ENCODE data around the gene RBM33.

RBM33 gene

DNA sequence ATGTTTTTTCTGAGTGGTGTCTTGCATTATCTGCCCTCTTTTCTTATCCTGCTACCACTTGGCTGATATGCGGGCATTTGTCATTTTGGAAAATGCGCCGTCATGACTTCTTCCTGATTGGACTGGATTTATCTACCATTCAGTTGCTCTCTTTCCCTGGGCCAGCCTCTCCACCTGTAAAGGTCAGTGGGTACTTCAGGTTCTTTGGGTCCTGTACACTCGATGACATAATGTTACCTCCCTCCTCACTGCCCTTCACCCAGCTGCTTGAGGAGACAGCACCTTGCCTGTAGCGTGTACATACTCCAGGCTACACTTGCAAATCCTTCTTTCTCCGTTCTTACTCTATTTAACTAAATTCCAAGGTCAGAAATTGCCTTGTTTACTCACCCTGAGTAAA, 83.7 kb downstream of the RBM33 start:
- no peak for DNase-seq

DNA sequence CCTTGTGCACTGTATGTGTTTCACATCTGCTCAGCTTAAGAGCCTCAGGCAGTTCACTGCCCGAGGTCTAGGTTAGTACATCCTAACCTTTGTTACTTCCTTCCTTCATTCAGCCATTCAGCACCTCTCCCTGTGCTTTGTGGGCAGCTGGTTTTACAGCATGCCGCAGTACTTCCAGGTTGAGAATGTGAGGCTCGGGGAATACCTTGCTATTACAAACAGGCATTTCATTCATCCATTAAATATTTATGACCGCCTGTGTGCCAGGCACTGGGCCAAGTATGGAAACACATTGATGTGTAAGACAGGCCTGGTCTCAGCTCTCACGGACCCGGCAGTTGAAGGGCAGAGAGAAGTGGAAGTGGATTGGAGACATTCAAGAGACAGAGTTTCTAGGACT, 85.4 kb downstream of the RBM33 start:
- DNase-seq = no peak

DNA sequence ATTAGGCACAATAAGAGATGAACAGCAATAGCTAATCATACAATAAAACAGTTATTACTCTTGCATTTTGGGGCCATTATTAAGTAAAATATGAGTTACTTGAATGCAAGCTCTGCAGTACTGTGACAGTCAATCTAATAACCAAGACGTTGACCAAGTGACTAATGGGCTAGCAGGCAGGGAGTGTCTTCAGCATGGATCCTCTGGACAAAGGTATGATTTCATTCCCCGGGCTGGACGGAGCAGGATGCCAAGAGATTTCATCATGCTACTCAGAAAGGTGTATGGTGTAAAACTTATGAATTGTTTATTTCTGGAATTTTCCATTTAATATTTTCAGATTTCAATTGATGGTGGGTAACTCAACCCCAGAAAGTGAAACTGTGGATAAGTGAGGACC, 86.9 kb downstream of the RBM33 start:
- no peak for DNase-seq

DNA sequence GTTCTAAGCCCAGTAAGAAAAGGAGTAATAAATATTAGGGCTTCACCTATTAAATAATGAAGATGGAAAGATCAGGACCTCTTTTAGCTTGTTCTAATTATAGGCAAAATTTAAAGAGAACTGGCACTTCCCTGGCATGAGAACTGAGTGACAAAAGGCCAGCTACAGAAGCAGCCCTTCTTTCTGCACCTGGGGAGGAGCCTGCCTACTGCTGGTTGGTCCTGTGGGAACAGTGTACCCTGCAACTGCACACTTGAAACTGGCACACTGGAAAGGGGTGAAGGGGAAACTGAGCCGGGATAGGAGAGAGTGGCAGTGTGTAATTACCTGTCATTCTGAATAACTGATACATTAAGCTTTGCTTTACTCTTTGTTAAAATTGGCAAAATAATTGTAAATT, 87.4 kb downstream of the RBM33 start:
- no peak for DNase-seq

DNA sequence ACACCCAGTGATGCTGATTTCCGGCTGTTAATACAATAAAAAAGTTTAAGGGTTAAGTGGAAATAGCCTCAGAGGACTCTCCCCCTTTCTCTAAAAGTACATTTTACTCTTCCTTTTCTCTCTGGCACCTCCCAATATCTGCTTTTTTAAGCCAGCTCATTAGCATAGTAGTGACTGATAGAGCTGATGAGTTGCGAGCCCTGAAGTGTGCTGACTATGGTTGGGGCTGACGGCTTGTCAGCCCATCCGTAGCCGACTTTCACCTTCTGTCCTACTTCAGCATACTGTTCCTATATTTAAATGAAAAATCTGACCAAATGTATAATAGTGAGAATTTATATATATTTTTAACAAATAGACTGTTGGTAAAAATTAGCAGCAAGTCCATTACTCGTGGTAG, 87.8 kb downstream of the RBM33 start:
- no peak for DNase-seq

DNA sequence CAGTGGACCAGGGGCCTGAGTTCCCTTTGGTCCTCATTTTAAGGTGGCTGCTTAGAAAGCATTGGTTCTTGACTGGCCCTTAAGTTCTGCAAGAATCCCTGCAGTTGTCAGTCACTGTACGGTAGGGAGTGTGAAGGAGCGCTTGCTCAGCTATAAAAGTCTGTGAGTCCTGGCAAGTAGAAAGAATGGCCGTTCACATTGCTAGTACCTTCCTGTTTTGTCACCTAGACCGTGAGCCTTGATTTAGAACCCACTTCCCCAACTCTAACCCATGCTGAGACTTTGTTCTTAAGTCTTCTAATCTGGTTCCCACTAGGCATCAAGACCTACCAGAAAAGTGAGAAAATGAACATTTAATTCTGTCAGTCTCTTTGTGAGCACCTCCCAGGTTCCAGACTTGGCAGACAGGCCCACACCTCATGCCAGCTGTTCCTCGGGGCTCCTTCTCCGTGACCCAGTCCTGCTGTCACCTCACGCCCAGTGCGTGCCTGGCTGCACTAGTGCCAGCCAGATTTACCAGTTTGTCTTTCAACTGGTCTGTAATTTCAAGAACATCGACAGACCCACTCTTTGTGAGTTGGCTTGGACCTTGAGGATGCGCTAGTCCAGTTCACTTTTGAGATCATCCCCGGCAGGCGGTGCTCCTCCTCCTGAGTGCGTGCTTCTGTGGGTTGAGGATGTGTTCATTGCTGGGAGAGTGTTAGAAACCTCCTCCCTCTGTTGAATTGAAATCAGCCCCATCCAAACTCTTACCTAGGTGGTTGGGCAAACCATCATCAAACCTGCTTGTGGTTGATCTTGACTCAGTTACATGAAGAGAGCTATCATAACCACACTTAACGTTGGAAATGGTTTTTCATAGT, 89.4 kb downstream of the RBM33 start:
- no peak for DNase-seq

DNA sequence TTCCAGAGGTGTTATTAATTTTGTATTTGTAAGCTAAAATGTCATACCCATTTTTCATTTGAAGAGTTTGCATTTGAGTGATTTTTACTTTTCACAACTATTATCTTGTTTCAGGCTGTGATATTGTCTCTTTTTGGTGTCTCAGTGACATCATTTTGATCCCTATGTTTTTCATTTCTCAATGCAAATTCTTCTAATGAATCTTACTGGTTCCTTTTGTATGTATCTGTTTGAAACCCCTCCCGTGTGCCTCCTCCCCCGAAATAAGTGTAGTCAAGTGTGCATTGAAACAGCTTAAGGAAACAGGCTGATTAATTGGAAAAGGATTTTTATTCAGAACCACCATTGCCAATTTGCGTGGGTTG, 90.0 kb downstream of the RBM33 start:
- DNase-seq = no peak

DNA sequence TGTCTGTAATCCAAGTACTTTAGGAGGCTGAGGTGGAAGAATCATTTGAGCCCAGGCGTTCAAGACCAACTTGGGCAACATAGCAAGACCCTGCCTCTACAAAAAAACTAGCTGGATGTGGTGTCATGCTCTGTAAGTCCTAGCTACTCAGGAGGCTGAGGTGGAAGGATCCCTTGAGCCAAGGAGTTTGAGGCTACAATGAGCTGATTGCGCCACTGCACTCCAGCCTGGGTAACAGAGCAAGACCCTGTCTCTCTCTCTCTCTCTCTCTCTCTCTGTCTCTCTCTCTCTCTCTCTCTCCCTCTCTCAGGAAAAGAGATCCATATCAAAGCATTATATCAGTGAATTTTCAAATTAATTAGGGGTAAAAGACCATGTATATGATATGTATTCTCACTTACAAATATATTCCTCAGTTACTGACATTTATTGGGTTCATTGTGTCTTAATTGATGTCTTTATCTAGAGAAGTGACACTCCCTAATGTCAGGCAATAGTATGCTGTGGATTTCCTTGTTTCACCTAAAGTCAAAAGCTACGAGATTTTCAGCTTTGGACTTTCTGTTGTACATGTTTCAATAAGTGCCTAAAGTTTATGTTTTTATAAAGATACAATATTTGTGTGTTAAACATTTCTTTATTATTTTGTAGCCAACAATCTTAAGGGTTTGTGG, 91.1 kb downstream of the RBM33 start:
- no peak for DNase-seq

DNA sequence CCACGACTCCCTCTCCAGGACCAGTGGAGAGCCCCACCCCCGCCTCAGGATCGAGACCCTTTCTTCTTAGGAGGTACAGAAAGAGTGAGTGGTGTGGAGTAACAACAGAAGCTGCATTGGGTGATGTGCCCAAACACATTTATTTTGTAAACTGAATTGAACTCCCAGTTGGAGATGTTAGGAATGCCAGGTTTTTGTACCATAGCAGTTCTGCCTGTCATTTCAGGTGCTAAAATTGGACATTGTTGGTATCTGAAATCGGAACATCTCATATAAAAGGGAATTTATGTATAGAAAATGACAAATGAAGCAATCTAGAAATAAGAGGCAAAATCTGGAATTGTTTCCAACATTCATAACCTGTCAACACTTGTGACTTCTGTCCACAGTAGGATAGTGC, 93.1 kb downstream of the RBM33 start:
- no peak for DNase-seq

DNA sequence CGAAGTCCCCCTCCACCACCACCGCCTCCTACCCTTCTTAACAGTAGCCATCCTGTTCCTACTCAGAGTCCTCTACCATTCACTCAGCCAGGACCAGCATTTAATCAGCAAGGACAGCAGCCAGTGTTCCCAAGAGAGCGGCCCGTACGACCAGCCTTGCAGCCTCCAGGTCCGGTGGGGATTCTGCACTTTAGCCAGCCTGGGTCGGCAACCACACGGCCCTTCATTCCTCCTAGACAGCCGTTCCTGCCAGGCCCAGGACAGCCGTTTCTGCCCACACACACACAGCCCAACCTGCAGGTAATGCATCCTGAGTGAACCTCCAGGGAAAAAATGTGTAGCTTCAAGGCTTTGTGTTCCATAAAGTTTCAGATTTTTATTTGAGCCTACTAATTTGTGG, 93.6 kb downstream of the RBM33 start:
- DNase-seq = no peak

DNA sequence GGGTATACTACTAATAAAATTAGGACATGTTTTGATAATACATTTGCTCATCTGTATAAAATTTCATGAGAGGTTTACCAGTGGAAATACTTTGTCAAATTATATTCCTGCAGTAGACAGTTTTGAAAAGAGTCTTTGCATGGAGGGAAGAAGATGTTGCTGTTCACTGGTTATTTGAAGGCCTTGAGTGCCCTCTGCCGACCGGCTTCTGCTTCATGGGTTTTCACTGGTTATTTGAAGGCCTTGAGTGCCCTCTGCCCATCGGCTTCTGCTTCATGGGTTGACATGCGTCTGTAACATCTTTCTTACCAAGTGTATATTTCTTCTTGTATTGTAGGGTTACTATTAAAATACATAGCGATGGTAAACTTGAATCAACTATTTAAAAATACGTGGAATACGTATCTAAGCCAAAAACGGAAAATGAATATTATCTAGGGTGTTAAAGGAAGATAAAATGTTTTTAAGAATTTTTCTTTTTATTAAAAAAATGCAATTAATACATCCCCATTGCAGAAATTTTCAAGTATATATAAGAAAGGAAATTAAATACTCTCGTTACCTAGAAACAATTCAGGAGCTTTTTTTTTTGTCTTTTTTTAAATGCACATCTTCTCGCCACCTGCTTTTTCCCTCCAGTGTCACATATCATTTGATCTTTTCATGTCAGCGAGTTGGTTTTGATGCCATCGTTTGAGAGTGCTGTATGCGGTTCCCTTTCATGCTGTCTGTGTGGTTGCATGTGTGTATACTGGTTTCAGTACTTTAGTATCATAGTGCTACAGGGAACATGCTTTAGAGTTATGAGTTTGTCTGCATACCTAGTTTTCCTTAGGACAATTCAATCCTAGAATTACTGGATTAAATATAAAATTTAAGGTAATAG, 94.4 kb downstream of the RBM33 start:
- DNase-seq = peak; percentile 9 to 21

DNA sequence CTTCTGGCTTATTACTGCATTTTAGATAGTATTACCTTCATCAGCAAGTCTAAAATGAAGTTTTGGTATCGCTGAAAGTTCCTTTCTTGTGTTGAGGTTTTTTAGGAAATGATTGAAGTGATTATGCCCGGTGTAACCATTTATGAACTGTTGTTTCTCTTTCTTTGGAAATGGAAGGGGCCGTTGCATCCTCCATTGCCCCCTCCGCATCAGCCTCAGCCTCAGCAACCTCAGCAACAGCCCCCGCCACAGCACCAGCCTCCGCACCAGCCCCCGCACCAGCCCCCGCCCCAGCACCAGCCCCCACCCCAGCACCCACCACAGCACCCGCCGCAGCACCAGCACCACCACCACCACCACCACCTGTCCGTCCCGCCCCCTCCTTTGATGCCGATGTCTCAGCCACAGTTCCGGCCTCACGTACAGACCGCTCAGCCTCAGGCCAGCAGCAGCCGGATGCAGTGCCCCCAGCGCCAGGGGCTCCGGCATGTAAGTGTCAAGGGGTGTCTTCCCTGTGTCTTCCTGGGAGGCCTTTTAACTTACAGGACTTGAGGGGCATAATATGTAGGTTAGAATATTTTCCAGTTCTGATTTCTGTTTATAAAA, 95.2 kb downstream of the RBM33 start:
- DNase-seq = no peak

DNA sequence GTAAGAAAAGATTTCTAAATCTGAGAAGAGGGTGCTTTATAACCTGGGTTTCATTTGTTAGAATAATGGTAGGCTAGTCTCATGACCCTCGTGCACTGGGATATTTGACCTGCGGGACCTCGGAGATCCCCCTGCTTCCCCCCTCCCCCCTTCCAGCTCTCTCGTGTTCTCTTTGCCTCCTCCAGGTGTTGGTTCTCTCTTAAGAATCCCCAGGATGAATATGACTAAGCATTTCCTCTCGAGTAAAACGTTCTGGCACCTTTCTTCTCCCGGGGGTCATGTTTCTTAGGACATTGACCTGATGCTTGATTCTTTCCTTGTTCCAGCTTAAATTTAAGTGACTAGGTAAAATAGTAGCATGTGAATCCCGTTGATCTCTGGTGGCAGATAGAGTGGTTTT, 96.6 kb downstream of the RBM33 start:
- no peak for DNase-seq

DNA sequence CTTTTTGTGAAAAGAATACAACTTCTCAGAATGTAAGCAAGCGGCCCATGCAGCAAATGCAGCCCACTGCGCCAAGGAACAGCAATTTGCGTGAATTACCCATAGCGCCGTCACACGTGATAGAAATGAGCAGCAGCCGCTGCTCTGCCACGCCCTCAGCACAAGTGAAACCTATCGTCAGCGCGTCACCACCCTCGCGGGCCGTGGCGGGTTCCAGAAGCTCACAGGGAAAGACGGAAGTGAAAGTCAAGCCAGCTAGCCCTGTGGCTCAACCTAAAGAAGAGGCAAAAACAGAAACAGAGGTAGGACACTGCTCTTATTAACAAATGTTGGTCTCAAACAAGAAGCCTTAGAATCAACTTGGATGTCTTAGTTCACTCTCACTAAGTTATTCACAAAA, 97.3 kb downstream of the RBM33 start:
- no peak for DNase-seq

DNA sequence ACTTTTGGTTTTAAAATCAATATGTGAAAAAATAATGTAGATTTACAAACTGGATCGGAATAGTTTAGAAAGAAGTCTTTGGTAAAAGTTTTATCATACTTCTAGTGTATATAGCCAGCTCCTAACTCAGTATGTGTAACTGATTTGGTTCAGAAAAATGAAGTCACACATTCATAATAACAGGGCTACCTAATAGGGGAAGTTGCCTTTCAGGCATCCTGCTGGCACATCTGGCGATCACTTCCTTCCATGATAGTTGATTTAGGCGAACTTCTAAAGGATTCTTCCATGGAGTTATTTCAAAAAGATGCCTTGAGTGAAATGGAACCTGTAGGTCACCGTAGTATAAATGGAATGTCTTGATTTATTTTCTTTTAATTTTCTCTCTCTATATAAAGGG, 98.7 kb downstream of the RBM33 start:
- DNase-seq = peak; percentile 29 to 30

DNA sequence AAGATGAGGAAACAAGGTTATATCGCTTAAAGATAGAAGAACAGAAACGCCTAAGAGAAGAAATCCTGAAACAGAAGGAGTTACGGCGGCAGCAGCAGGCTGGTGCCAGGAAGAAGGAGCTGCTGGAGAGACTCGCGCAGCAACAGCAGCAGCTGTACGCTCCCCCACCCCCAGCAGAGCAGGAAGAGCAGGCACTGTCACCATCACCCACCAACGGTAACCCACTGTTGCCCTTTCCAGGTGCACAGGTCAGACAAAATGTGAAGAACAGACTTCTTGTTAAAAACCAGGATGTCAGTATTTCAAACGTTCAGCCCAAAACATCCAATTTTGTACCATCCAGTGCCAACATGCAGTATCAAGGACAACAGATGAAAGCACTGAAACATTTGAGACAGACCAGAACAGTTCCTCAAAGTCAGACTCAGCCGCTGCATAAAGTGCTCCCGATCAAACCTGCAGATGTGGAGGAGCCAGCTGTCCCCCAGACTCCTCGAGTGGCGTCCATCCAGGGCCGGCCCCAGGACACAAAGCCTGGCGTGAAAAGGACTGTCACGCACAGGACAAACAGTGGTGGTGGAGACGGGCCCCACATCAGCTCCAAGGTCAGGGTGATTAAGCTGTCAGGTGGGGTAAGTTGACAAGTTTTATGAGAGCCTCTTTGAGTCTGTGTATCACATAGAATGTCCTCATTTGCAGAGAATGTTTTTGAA, 100.7 kb downstream of the RBM33 start:
- DNase-seq = no peak

DNA sequence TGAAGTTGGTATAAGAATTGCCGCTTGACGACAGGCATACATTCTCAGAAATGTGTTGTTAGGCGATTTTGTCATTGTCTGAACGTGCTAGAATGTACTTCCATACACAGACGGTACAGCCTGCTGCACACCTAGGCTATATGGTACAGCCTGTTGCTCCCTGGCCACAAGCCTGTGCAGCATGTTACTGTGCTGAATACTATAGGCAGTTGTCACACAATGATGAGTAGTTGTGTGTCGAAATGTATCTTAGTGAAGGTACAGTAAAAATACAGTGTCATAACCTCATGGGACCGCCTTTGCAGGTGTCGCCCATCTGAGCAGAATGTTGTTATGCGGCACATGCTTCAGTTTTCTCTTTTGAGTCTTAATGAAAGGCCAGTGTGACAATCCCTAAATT, 101.3 kb downstream of the RBM33 start:
- no peak for DNase-seq

DNA sequence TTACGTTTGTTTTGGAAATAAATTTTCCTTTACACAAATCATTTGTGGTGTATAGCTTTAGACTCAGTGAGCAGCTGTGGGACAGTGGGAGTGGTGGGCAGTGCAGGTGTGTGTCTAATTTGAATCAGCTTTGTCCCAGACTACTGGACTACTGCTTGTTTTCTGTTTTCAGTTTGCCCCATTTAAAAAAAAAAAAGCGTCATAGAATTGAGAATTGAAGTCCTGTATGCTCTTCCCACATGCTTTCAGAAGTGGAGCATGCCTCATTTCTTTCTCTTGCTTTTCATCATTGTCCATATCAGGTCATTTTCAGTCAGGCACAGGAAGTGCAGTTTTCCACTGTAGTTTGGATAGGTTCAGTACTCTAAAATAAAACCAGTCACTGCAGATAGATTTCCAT, 101.7 kb downstream of the RBM33 start:
- no peak for DNase-seq

DNA sequence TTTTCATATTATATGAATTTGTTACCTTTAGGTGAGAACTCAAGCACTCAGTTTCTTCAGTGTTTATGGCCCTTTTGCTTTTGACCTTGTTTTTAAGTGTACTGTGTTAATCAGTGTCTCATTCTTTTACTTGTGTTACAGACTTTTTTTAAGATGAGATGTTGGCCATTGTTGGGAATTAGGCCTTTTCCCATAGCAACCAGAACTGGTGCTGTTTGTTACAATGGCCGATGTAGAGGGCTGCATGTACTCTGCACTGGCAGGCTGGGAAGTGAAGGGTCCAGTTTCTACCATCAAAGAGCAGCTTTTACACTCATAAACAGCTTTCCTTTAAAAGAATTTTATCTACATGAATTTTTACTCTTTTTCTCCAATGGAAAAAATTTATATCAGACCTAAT, 102.7 kb downstream of the RBM33 start:
- no peak for DNase-seq

DNA sequence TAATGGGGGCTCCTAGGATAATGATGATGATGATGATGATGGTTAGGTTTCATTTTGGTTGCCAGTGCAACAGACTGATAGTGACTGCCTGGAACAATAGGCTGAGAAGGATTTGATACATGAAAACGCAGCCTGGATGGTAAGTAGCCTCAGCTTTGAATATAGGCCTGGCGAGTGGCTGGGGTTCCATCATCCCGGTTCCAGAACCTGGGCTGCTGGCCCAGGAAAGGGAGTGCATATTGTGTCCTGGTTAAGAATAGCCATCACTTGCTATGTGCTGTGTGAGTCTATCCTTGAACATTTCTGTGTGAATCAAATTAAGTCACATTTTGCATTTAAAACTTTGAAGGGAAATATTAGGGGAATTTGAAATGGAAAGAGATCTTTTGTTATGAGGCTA, 105.1 kb downstream of the RBM33 start:
- no peak for DNase-seq

DNA sequence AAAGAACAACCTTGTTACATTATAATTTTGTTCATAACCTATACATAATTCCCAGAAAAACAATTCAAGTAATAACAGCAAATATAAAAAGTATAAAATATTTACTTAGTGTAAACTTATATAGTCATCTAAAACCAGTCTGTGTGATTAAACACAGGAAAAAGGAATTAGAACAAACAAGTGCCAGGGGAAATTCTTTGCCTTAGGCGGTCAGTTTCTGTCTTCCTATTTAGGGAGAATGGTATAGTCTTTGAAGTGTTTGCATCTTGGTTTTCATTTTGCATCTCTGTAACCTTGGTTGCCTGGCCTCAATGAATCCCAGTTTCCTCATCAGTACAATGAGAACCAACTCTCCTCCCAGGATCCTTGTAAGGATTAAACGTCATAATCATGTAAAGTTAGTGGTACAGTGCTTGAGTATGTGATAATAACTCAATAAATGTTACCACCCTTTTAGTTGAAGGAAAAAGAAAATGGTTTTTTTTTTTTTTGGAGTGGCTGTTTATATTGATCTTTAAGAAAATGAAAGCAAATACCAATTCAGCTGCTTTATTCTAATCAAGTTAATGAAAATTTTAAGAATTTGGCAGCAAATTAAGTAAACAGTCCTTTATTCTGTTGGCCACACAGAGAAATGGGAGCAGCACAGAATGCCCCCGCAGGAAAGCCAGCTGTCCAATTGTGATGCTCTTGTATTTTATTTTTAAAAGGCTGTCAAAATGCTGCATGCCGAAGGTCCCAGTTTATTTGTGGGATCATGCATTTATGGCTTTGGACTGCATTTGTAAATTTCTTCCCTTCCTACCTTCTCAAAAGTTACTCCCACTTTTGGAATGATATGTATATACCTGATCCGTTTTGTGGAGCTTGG, 106.0 kb downstream of the RBM33 start:
- no peak for DNase-seq

DNA sequence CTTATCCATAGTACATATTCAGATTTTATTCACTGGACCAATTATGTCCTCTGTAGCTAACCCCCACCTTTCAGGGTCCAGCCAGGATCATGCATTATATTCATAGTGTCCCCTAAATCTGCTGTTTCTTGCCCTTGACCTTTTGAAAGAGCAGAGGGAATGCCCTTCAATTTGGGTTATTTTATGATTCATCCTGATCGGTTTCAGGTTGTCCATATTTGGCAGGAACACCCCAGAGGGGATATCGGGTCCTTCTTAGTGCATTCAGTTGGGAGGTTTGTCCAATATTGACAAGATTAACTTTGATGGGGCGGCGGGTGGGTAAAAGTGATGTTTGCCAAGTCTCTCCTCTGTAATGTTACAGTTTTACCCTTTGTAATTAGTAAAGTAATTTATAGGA, 106.9 kb downstream of the RBM33 start:
- no peak for DNase-seq

All from AML-193 (cell line).